Parathyroid adenoma (tissue), 2 donors: Measurements from ENCODE around the gene RBM28.

Experiments used
- H2AFZ ChIP-seq: fragments of 300-600 bp; sonication (generic); one replicate; pipeline ENCODE4 v1.7.0; 2017; ENCODE audit warnings: antibody characterized with exemption, mild to moderate bottlenecking
- H3K27ac ChIP-seq: fragments of 300-600 bp; sonication (generic); one replicate; pipeline ENCODE4 v1.7.0; 2017
- H3K27me3 ChIP-seq: fragments of 300-600 bp; sonication (generic); one replicate; pipeline ENCODE4 v1.7.0; 2017; ENCODE audit warnings: low read length; ENCODE audit not compliant: control insufficient read depth, insufficient read depth
- H3K36me3 ChIP-seq: fragments of 300-600 bp; sonication (generic); one replicate; pipeline ENCODE4 v1.7.0; 2017; ENCODE audit warnings: low read length; ENCODE audit not compliant: control insufficient read depth, insufficient read depth
- H3K4me1 ChIP-seq: fragments of 300-600 bp; sonication (generic); one replicate; pipeline ENCODE4 v1.7.0; 2017; ENCODE audit warnings: control low read depth
- H3K4me2 ChIP-seq: fragments of 300-600 bp; sonication (generic); one replicate; pipeline ENCODE4 v1.7.0; 2017; ENCODE audit warnings: low read length
- H3K4me3 ChIP-seq: fragments of 300-600 bp; sonication (generic); one replicate; pipeline ENCODE4 v1.7.0; 2017; ENCODE audit warnings: low read depth, low read length
- H3K79me2 ChIP-seq: fragments of 300-600 bp; sonication (generic); one replicate; pipeline ENCODE4 v1.7.0; 2017; ENCODE audit warnings: control low read depth
- H3K9ac ChIP-seq: fragments of 300-600 bp; sonication (generic); one replicate; pipeline ENCODE4 v1.7.0; 2017; ENCODE audit warnings: mild to moderate bottlenecking
- H3K9me3 ChIP-seq: fragments of 300-600 bp; sonication (generic); one replicate; pipeline ENCODE4 v1.7.0; 2017; ENCODE audit warnings: low read length; ENCODE audit not compliant: control insufficient read depth
- CTCF ChIP-seq: fragments of 300-600 bp; sonication (generic); IDR thresholded peaks from one replicate; pipeline ENCODE4 v1.7.0; 2017; ENCODE audit warnings: antibody characterized with exemption, mild to moderate bottlenecking
- donor health status: primary hyperparathyroidism.

RBM28 gene

GRCh38 chr7:128271942-128272481 is 71.7 kb downstream of the RBM28 start:
- H3K36me3 ChIP-seq, result no peaks in the 10 kb centered on the region
- peaks cover 5% of the 10 kb centered on the region for H3K27me3 ChIP-seq
- no peaks in the 10 kb centered on the region for H3K79me2 ChIP-seq
- no peak overlapping the region for H3K27ac ChIP-seq
- H3K9ac ChIP-seq, result no peak overlapping the region
- peak overlapping the region; percentile 42 for H3K4me3 ChIP-seq
- TF ChIP-seq CTCF, result no peak
- no peaks in the 10 kb centered on the region for H3K9me3 ChIP-seq
- H3K4me1 ChIP-seq, result peaks cover 11% of the 10 kb centered on the region
- peak overlapping the region; percentile 62 for H3K4me2 ChIP-seq
- peak overlapping the region; percentile 90 for H2AFZ ChIP-seq

GRCh38 chr7:128271471-128271941 is 72.2 kb downstream of the RBM28 start:
- Histone ChIP-seq H2AFZ (peak overlapping the region; percentile 90), H3K9me3 (no peaks in the 10 kb centered on the region), H3K4me3 (peak overlapping the region; percentile 42), H3K27me3 (peaks cover 5% of the 10 kb centered on the region), H3K4me1 (peaks cover 14% of the 10 kb centered on the region), H3K27ac (no peak overlapping the region), H3K79me2 (no peaks in the 10 kb centered on the region), H3K9ac (no peak overlapping the region), H3K36me3 (no peaks in the 10 kb centered on the region), H3K4me2 (peak overlapping the region; percentile 62)
- TF ChIP-seq CTCF, result no peak

GRCh38 chr7:128270826-128271272 is 72.9 kb downstream of the RBM28 start:
- Histone ChIP-seq H3K4me1 (peaks cover 17% of the 10 kb centered on the region), H3K4me2 (peak overlapping the region; percentile 62), H3K79me2 (no peaks in the 10 kb centered on the region), H2AFZ (peak overlapping the region; percentile 43), H3K27me3 (peaks cover 5% of the 10 kb centered on the region), H3K27ac (no peak overlapping the region), H3K36me3 (no peaks in the 10 kb centered on the region), H3K4me3 (no peak overlapping the region), H3K9me3 (no peaks in the 10 kb centered on the region), H3K9ac (no peak overlapping the region)
- no peak for TF ChIP-seq CTCF

GRCh38 chr7:128268233-128268632 is 75.5 kb downstream of the RBM28 start:
- no peak overlapping the region for H3K27ac ChIP-seq
- H3K9me3 ChIP-seq, result no peaks in the 10 kb centered on the region
- H3K79me2 ChIP-seq, result no peaks in the 10 kb centered on the region
- no peak overlapping the region for H2AFZ ChIP-seq
- H3K36me3 ChIP-seq, result no peaks in the 10 kb centered on the region
- no peak overlapping the region for H3K9ac ChIP-seq
- no peak overlapping the region for H3K4me2 ChIP-seq
- TF ChIP-seq CTCF, result no peak
- H3K4me1 ChIP-seq, result peaks cover 30% of the 10 kb centered on the region
- H3K4me3 ChIP-seq, result no peak overlapping the region
- peaks cover 5% of the 10 kb centered on the region for H3K27me3 ChIP-seq

- H3K4me2 ChIP-seq, result no peak overlapping the region
- peaks cover 5% of the 10 kb centered on the region for H3K27me3 ChIP-seq
- no peaks in the 10 kb centered on the region for H3K9me3 ChIP-seq
- no peak overlapping the region for H3K27ac ChIP-seq
- peak overlapping the region; percentile 80 for H2AFZ ChIP-seq
- H3K79me2 ChIP-seq, result no peaks in the 10 kb centered on the region
- no peak overlapping the region for H3K9ac ChIP-seq
- no peak overlapping the region for H3K4me3 ChIP-seq
- TF ChIP-seq CTCF, result no peak
- H3K4me1 ChIP-seq, result peaks cover 30% of the 10 kb centered on the region
- H3K36me3 ChIP-seq, result no peaks in the 10 kb centered on the region
Observed at GRCh38 chr7:128267595-128267924, 76.1 kb downstream of the RBM28 start.
